ENCODE data around the gene PRR22.
"Not testable (repeated sequence)": the region's sequence is repeated elsewhere in the genome, so short reads cannot be mapped to it uniquely, and the experiment has no call there.

Gene PRR22

DNA sequence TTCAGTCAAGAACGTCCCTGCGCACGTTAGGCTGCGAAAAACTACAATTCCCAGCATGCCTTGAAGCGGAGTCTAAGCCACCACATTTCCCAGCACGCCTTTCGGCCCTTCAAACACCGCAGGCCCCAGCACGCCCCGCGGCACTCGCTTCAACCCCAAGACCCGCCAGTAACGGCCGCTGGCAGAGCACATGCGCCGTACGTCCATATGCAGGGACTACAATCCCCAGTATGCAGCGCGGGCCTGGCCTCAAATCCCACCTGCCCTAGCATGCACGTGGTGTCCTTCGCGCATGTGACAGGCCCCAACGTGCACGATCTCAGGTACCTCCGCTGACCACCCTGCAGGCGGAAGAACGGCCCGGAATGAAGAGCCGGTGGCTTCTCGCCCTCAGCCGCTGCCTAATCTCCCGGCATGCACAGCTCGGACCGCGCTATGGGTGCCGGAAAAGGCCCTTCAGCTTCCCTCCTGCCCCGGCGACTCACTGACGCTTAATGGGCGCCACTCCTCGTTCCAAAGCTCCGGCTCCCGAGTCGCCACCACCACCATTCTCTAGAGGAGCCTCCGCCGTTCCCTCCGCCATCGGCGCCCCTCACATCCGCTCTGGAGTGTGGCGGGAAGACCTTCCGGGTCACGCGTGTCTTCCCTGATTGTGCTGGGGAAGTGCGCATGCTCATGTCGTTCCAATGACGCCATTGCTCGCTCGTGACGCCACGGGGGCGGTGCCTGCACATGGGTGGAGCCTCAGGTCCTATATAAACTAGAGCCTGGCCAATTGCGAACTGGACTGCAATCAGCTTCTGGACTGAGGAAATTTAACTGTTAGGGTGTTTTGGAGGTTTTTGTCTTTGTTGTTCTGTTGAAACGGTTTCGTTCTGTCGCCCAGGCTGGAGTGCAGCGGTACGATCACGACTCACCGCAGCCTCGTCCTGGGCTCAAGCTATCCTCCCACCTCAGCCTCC is 6.3 kb upstream of the PRR22 start, which contains the start of gene DUS3L:
DUS3L (minus strand) TSS at position 605 of the 962 bp plus-strand sequence; CDS start at position 583, 22 bp downstream.
- DNase-seq (peak; percentile 97), ATAC-seq (peak; percentile 97)

DNA sequence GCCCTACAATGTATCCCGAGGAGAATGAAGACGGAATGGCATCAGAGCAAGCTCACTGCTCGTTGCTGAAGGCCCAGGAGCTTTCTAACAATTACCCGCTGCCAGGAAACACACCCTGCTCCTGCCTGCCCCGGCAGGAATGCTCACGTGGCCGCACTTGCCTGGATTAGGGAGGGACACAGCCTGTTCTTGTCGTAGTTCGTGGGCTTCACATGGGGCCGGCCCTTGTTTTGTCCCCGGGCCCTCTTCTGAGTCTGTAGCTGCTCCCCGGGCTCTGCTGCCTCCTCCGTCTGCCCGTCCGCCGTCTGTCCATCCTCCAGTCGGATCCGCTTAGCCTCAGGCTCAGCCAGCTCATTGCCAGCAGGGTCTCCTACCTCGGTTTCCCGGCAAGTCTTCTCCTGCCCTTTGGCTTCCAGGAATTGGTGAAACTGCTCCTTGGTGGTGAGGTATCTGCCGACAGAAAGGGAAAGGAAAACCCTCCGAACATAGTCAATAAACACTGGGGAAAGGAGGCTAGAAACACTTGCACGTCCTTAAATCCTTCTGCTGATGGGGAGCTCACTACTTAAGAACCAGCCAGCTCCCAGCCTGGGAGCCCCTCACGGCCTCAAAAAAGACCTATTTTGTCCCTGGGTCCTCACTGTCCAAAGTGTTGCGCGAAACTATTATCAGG is 5.5 kb upstream of the PRR22 start:
- ATAC-seq (no peak), DNase-seq (no peak)

DNA sequence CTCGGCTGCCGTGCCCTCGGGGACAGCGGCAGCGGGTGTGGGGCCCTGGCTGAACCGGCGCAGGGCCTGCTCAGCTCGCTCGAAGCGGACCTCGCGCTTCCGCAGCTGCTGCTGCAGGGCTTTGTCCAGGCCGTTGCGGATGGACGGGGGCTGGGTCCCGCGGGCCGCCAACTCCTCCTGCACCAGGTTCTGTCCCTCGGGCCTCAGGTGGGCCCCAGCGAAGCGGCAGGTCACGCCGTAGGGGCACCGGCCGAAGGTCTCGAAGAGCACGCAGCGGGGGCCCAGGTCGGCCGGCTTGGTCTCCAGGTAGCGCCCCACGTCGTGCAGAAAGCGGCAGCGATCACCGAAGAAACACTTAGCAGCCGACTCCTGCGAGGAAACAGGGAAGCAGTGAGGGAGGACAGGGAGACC is 4.8 kb upstream of the PRR22 start:
- no peak for ATAC-seq

DNA sequence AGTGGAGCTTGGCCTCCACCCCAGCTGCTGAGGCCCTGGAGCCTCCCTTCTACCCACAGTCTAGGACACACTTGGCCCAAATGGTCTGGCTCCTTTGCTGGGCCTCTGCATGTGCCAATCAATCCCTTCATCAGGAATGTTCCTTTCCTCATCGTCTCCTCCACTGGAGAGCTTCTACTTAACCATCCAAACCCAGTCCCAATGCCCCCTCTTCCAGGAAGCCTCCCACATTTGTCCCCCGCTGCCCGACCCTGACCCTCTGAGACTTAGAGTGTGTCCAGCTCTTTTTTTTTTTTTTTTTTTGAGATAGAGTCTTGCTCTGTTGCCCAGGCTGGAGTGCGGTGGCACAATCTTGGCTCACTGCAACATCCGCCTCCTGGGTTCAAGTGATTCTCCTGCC is 3.9 kb upstream of the PRR22 start:
- DNase-seq (no peak), ATAC-seq (no peak)

More for the DNA sequence above, 4.8 kb upstream of the PRR22 start:
- no peak for DNase-seq

DNA sequence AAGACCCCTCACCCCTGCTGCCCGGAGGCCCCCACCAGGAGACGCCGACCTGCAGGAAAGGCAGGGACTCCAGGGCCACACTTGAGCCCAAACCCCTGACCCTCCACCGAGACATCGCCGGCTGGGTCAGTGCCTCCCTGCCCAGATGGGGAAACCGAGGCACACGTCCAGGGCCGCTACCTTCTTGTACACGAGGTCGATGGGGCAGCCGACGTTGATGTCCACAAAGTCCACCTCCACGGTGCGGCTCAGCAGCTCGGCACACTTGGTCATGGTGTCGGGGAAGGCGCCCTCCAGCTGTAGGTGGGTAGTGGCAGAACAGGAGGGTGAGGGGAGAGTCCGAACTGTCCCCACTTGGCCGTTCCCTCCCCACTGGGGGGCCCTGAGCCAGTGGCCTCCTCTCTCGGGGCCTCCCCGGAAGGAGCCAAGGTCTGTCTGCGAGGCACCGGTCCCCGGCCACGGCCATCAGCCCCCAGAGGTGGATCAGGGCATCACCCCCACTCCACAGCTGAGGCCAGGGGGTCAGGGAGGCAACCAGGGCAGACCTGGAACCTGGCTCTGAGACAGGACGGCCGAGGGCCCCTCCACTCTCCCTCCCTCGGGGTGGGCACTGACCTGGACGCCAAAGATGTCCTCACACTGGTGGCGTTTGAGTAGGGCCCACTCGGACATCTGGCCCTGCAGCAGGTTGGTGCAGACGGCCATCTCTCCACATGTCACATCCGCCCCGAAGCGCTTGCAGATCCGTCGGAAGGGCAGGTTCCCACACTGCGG is 3.0 kb upstream of the PRR22 start:
- ATAC-seq = no peak

DNA sequence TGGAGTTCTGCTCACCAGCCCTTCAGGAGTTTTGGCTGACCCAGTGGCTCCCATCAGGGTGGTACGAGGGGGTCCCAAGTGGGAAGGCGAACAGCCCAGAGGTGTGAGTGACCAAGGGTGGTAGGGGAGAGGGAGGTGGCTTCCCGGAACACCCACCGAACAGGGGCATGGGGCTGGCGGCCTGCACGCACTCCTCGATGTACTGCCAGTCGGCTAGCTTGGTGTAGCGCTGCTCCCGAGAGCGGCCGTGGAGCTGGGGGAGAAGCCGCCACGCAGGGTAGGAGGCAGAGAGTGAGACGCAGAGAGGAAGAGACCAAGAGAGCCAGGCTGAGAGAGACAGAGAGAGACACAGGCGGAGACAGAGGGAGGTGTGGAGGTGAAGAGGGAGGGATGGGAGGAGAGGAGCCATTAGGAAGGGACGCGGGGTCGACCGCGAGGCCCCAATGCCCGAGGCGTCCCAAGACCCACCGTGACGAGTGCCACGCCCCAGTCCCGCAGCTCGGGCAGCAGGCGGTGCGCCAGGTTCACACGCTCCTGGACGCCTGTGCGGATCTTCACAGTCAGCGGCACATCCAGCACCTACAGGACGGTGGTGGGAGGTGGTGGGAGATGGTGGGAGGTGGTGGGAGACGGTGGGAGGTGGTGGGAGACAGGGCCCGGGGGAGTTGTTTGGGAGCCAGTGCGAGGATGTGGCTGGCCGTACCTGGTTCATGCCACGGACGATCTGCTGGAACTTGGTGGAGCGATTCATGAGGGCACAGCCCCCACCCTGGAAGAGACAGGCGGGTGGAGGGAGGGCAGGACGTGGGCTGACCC is 2.3 kb upstream of the PRR22 start:
- ATAC-seq (no peak), DNase-seq (no peak)

More for the DNA sequence above, 3.0 kb upstream of the PRR22 start:
- no peak for DNase-seq

DNA sequence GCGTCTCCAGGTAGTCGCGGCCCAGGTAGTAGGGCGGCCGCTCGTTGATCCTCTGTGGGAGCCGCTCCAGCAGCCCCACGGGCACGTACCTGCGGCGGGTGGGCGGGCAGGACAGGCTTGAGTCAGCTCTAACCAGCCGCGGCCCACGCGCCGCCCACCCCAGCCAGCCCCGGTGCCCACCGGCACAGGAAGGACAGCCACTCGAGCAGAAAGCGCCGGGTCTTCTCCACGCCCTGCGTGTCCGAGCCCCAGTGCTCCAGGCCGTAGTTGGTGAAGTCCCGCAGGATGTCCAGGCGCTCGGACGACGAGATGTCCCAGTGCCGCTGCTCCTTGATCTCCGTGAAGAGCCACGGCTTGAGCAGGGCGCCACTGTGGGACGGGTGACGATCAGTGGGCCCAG is 877 bp upstream of the PRR22 start:
- DNase-seq (no peak), ATAC-seq (no peak)

DNA sequence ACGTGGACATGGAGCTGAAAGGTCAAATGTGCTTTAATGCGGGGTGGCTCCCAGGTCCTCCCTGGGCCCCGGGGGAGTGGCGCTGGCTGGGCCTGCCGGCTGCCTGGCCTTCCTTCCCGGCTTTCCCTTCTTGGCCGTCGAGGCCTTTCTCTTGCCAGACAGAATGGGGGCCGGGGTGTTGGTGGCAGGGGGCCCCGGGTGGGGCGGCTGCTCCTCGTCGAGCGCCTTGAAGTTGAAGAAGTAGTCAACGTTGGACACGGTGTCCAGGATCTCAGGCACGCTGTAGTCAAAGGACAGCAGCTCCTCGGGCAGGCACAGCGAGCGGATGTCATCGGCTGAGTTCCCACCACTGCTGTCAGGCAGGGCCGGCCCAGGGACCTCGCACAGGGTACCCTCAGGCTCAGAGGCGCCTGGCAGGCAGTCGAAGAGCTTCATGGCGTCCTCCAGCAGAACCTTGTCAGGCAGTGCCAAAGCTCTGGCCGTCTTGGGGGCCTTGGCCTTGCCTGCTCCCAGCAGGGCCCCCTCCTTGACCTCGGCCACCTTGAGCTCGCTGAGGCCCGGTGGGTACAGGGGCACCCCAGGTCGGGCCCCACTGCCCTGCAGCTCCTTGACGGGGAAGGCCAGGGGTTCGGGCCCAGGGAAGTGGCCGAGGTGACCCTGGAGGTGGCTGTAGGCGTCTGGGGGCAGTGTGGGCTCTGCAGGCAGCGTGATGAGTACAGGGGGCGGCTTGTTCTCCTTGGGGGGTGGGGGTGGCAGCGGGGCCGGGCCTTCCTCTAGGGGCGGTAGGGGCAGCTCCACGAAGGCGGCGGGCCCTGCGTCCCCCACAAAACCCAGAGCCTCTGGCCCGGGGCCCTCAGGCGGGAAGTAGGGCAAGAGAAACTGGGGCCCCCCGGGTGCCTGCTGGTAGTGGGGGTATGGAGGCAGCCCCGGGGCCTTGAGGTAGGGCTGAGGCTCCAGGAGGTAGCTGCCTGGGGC is 1.3 kb downstream of the PRR22 start:
- ATAC-seq (no peak), DNase-seq (no peak)

DNA sequence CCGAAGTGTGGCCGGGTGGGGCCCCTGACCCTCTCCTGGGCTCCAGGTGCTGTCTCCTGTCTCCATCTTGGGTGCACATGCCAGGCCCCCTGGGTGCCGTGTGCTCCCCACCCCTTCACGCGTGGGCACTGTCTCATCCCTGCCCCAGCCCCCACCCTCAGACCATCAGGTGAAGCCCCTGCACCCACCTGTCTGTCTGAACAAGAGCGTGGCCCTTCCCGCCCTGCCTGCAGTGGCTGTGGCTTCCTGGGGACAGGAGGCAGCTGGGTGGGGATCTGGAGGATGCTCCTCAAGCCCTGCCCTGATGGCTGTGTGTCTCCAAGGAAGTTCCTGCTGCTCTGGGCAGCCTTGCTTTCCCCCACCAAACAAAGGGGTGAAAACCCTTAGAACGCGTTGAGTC is 2.2 kb downstream of the PRR22 start:
- no peak for DNase-seq
- no peak for ATAC-seq

DNA sequence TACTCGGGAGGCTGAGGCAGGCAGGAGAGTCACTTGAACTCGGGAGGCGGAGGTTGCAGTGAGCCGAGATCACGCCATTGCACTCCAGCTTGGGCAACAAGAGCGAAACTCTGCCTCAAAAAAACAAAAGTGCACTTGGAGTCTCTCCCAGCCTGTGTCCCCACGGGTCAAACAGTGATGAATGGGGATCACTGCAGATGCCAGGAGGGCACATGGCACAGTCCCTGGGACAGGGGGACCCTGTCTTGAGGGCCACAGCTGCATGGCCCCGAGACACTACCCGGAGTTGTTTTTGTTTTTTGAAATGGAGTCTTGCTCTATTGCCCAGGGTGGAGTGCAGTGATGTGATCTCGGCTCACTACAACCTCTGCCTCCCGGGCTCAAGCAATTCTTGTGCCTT is 3.6 kb downstream of the PRR22 start:
- ATAC-seq, DNase-seq: not testable (repeated sequence)

DNA sequence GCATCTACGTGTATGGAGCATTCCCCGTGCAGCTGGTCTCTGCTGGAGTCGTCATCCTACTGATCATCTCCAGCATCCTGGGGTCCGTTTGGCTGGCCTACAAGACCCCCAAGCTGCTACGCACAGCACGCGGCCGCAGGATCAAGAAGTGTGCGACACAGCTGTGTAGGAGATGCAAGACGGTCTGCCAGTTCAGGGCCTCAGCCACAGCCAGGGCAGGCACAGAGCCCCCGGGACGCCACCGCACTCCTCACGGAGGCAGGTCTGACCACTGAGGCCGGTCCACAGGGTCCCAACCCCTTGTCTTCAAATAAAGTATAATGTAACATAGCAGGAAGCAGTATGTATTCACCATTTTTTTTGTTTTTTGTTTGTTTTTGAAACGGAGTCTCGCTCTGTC is 6.1 kb downstream of the PRR22 start:
- no peak for DNase-seq
- ATAC-seq = no peak

DNA sequence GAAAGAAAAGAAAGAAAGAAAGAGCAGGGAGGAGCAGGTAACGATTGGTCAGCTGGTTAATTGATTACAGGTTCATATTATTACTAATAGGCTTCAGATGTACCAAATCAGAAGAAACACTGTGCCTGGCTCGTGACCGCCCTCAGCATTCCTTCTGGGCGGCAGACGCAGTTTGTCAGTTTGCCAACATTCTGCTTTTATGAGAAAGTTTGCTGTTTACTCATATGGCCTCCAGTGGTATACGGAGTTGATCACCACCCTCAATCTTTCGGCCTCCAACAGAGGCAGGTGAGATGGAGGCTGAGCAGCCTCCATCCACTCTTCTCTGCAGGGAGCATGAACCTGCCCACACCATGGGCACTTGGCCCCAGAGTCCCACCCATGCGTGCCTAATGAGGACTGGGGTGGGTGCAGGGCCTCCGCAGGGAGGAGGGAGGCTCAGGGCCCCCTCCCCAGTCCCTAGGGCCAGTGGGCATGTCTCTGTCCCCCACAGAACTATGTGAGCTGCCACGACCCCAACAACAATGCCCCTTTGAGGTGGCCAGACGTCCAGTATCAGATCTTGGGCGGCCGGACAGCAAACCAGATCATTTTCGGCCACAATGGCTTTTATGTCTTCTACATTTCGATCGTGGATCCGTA is 8.8 kb downstream of the PRR22 start:
- DNase-seq (no peak), ATAC-seq (no peak)

DNA sequence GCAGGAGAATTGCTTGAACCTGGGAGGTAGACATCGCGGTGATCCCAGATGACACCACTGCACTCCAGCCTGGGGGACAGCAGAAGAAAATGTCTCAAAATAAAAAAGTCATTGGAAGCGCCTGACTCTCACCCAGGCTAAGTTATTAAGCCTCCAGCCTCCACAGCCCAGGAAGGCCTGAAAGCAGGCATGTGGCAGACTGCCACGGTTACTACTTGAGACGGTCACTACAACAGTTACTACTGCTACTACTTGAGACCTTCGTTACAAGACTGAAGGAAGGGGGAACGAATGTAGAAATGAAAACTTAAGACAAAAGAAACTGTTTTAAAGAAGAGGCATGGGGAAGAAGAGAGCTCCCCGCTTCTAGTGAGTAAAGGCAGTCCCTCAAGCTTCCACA is 9.6 kb downstream of the PRR22 start:
- DNase-seq (no peak), ATAC-seq (no peak)

DNA sequence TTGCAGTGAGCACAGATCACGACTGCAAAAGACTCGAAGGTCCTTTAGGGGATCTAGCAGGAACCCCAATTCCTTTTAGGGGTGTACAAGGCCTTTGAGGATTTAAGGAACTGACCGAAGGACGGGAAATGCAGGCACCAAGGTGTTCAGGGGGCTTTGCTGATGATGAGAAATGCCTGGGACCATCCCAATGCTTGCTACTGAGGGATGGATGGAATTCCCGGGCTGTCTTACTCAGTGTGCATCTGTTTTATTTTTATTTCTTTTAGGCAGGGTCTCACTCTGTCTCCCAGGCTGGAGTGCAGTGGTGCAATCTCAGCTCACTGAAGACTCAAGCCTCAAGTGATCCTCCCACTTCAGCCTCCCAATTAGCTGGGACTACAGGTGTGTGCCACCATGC is 11.3 kb downstream of the PRR22 start:
- no peak for DNase-seq

DNA sequence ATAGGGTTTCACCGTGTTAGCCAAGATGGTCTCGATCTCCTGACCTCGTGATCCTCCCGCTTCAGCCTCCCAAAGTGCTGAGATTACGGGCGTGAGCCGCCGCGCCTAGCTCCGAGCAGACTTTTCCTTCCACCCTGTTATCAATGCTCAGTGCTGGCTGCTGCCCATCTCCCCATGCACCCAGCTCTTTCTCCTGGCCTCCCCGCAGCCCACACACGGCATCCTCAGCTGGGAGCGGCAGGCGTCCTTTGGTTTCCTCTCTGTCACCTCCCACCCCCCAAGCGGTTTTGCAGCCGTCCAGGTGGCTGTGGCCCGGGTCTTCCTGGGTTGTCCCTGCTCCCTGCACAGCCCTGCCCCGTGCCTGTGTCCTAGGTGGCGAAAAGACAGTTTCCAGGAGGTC is 12.1 kb downstream of the PRR22 start:
- DNase-seq = no peak
- ATAC-seq = no peak

More for the DNA sequence above, 11.3 kb downstream of the PRR22 start:
- no peak for ATAC-seq

DNA sequence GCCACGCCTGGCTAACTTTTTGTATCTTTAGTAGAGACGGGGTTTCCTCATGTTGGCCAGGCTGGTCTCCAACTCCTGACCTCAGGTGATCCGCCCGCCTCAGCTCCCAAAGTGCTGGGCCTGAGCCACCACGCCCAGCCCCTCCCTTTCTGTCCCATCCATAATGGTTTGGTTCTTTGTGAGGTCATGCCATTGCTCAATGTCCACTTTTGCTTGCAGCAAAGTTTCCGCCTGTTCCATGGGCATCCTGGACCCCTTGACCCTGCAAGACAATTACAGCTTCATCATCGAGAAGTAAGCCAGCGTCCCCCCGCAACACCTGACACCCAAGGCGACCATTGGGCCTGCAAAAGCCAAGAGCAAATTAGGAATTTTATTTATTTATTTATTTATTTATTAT is 16.6 kb downstream of the PRR22 start:
- ATAC-seq (no peak), DNase-seq (no peak)

DNA sequence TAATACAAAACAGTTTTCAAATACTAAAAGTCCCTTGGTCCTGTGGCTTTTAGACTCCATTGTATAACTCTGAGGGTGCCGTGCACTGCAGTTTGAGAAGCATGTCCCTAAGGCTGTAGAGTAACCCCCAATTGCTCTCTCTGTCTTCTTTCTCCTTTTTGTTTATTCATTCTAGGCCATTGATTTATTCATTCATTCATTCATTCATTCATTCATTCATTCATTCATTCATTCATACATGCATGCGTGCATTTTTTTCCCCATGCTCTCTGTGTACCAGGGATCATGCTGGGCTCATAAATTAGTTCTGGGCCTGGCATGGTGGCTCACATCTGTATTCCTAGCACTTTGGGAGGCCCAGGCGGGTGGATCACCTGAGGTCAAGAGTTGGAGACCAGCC is 19.3 kb downstream of the PRR22 start:
- DNase-seq (no peak), ATAC-seq (no peak)

DNA sequence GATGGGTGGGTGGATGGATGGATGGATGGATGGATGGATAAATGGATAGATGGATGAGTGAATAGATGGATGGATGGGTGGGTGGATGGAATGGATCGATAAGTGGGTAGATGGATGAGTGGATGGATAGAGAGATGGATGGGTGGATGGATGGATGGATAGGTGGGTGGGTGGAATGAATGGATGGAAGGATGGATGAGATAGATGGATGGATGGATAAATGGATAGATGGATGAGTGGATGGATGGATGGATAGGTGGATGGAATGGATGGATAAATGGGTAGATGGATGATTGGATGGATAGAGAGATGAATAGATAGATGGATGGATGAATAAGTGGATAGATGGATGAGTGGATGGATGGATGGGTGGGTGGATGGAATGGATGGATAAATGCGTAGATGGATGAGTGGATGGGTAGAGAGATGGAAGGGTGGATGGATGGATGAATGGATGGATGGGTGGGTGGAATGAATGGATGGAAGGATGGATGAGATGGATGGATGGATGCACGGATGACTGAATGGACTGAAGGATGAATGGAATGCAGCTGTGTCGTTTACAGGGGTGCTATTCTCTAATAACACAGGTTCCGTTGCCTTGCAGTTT is 21.8 kb downstream of the PRR22 start:
- DNase-seq (no peak), ATAC-seq (no peak)

DNA sequence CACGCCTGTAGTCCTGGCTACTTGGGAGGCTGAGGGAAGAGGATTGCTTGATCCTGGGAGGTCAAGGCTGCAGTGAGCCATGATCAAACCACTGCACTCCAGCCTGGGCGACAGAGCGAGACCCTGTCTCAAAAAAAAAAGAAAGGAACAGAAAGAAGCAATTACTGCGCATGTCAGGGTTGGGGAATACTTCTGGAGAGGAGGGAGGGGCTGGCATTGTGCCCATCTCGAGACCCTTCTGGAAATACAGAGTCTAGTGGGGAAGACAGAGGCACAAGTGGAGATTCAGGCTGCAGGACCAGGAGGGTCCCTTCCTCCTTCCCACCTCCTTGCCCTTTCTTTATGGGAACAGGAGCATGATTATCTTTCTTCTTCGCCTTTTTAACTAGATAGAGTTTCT is 30.8 kb downstream of the PRR22 start:
- DNase-seq (no peak), ATAC-seq (no peak)

DNA sequence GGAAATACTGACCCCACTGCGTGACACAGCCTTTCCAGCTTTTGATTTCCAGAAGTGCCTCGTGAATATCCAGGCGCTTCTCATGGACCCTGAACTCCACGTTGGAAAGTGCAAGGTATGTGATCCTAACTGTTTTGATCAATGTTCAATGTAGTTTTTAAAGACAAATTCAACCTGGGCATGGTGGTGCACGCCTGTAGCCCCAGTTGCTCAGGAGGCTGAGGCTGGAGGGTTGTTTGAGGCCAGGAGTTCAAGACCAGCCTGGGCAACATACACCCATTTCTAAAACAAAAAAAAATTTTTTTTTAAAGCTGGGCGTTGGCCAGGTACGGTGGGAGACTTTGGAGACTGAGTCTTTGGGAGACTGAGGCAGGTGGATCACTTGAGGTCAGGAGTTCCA is 32.8 kb downstream of the PRR22 start:
- no peak for DNase-seq
- no peak for ATAC-seq

All from stimulated activated naive CD8-positive, alpha-beta T cell treated with anti-CD3 and anti-CD28 coated beads, Interleukin-15, Interleukin-2, amounts not matched to agents 100 U/mL and 50 U/mL, for 24 hours (primary cell).